ENCODE data around the gene HEMK1.

DNA sequence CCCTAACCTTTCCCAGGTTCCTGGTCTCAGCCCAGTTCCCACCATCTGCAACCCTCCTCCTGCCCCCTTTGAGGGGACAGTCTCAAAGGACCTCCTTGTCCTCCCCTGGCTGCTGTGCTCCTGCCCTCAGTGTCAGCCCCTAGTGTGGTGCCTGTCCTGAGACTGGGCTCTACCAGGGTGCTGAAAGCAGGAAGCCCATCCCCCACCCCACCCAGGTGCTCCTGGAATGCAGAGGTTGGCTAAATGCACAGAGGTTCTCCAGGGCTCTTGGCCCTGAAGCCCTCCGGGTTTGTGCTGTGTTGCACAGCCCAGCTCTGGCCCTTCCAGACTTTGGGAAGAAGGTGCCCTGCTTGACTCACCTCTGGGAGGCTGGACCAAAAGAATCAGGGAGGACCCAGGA, 23.5 kb upstream of the HEMK1 start:
- TF ChIP-seq, protein P1, sequence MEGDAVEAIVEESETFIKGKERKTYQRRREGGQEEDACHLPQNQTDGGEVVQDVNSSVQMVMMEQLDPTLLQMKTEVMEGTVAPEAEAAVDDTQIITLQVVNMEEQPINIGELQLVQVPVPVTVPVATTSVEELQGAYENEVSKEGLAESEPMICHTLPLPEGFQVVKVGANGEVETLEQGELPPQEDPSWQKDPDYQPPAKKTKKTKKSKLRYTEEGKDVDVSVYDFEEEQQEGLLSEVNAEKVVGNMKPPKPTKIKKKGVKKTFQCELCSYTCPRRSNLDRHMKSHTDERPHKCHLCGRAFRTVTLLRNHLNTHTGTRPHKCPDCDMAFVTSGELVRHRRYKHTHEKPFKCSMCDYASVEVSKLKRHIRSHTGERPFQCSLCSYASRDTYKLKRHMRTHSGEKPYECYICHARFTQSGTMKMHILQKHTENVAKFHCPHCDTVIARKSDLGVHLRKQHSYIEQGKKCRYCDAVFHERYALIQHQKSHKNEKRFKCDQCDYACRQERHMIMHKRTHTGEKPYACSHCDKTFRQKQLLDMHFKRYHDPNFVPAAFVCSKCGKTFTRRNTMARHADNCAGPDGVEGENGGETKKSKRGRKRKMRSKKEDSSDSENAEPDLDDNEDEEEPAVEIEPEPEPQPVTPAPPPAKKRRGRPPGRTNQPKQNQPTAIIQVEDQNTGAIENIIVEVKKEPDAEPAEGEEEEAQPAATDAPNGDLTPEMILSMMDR (IDR thresholded peaks at IDR 0.05), result no peak
- TF ChIP-seq POLR2A (IDR thresholded peaks at IDR 0.05), result no peak

All from upper lobe of left lung (tissue), 4 donors.